NCI-H2196 (cell line): ENCODE measurements around the gene C4B.
"Not testable (repeated sequence)": the region's sequence is repeated elsewhere in the genome, so short reads cannot be mapped to it uniquely, and the experiment has no call there.

Experiments
- DNase-seq: peaks from one replicate; lab custom pipeline; 2025; ENCODE audit not compliant: unreplicated experiment; lab: John Stamatoyannopoulos, UW

The C4B gene

GRCh38 chr6:31980998-31981397 lies 33.6 kb upstream of the C4B start:
- DNase-seq = not testable (repeated sequence)

GRCh38 chr6:31981744-31982143 lies 32.9 kb upstream of the C4B start, which contains the start of gene C4A:
Gene C4A, plus strand, starts transcription at chr6:31982057. Its CDS starts 51 bp downstream, at chr6:31982108.
- DNase-seq = not testable (repeated sequence)

- not testable (repeated sequence) for DNase-seq
These were observed 25.2 kb upstream of the C4B start for GRCh38 chr6:31989363-31989762.

- DNase-seq = not testable (repeated sequence)
These were observed 20.2 kb upstream of the C4B start for GRCh38 chr6:31994421-31994820.

GRCh38 chr6:31996385-31996784 lies 18.2 kb upstream of the C4B start:
- not testable (repeated sequence) for DNase-seq

- DNase-seq = not testable (repeated sequence)
These were observed 11.9 kb upstream of the C4B start for GRCh38 chr6:32002546-32003268.

- not testable (repeated sequence) for DNase-seq
These were observed 11.3 kb upstream of the C4B start for GRCh38 chr6:32003301-32003700.

- not testable (repeated sequence) for DNase-seq
These were observed 10.2 kb upstream of the C4B start for GRCh38 chr6:32004393-32004792.

- DNase-seq = not testable (repeated sequence)
These were observed 9.6 kb upstream of the C4B start for GRCh38 chr6:32004864-32005537.

GRCh38 chr6:32005538-32005880 lies 9.1 kb upstream of the C4B start:
- DNase-seq = not testable (repeated sequence)

- DNase-seq = not testable (repeated sequence)
These were observed 8.5 kb upstream of the C4B start for GRCh38 chr6:32005991-32006529.

- DNase-seq = not testable (repeated sequence)
These were observed 7.5 kb upstream of the C4B start for GRCh38 chr6:32007086-32007485.

GRCh38 chr6:32008037-32008436 lies 6.6 kb upstream of the C4B start:
- DNase-seq = not testable (repeated sequence)

- DNase-seq = not testable (repeated sequence)
These were observed 6.0 kb upstream of the C4B start for GRCh38 chr6:32008616-32009015.

GRCh38 chr6:32009537-32009936 lies 5.1 kb upstream of the C4B start:
- DNase-seq = not testable (repeated sequence)

GRCh38 chr6:32010856-32011530 lies 3.6 kb upstream of the C4B start:
- DNase-seq = not testable (repeated sequence)

- DNase-seq = not testable (repeated sequence)
These were observed 1.5 kb upstream of the C4B start for GRCh38 chr6:32012941-32013617.

- not testable (repeated sequence) for DNase-seq
These were observed 857 bp upstream of the C4B start for GRCh38 chr6:32013738-32014137.

- DNase-seq = not testable (repeated sequence)
These were observed 7.5 kb downstream of the C4B start for GRCh38 chr6:32022100-32022499.

- not testable (repeated sequence) for DNase-seq
These were observed 14.0 kb downstream of the C4B start for GRCh38 chr6:32028631-32029030.

GRCh38 chr6:32029553-32029952 lies 15.0 kb downstream of the C4B start:
- not testable (repeated sequence) for DNase-seq
